Hepatocyte (in vitro differentiated cells): ENCODE data around the gene PPP2R2C. TPM values are rescaled to one million over a fixed set of nuclear protein-coding genes. Genes with fewer than 3 reads are reported as not detected.

Experiments used
- DNase-seq: peaks from one replicate; pipeline ENCODE4 v3.0.0-alpha.2; 2016; ENCODE audit warnings: low spot score
- H2AFZ ChIP-seq: fragments of 200-600 bp; sonication (generic); 2 replicates; pipeline ENCODE4 v1.6.0; 2016; ENCODE audit warnings: antibody characterized with exemption, mild to moderate bottlenecking
- H3K27ac ChIP-seq: fragments of 200-600 bp; sonication (generic); 2 replicates; pipeline ENCODE4 v1.5.1; 2016; ENCODE audit warnings: mild to moderate bottlenecking
- H3K27me3 ChIP-seq: fragments of 200-600 bp; sonication (generic); 2 replicates; pipeline ENCODE4 v1.6.1; 2016
- H3K36me3 ChIP-seq: fragments of 200-600 bp; sonication (generic); replicated peaks from 2 replicates; pipeline ENCODE4 v1.5.1; 2016; ENCODE audit warnings: low read depth; ENCODE audit not compliant: insufficient read depth
- H3K4me1 ChIP-seq: fragments of 200-600 bp; sonication (generic); 2 replicates; pipeline ENCODE4 v1.5.1; 2016; ENCODE audit warnings: mild to moderate bottlenecking, moderate library complexity; ENCODE audit not compliant: insufficient read depth
- H3K4me2 ChIP-seq: fragments of 200-600 bp; sonication (generic); 2 replicates; pipeline ENCODE4 v1.6.0; 2016
- H3K4me3 ChIP-seq: fragments of 200-600 bp; sonication (generic); 2 replicates; pipeline ENCODE4 v1.5.1; 2016; ENCODE audit warnings: mild to moderate bottlenecking
- H3K79me2 ChIP-seq: fragments of 200-600 bp; sonication (generic); 2 replicates; pipeline ENCODE4 v1.6.0; 2017; ENCODE audit warnings: mild to moderate bottlenecking
- H3K9me2 ChIP-seq: fragments of 200-600 bp; sonication (generic); replicated peaks from 2 replicates; pipeline ENCODE4 v1.6.0; 2017; ENCODE audit warnings: mild to moderate bottlenecking; ENCODE audit not compliant: insufficient read depth
- H3K9me3 ChIP-seq: fragments of 200-600 bp; sonication (generic); 2 replicates; pipeline ENCODE4 v1.5.1; 2016; ENCODE audit warnings: low read depth, mild to moderate bottlenecking
- H4K20me1 ChIP-seq: fragments of 200-600 bp; sonication (generic); 2 replicates; pipeline ENCODE4 v1.6.0; 2016; ENCODE audit warnings: mild to moderate bottlenecking; ENCODE audit not compliant: insufficient read depth, poor library complexity, severe bottlenecking
- CTCF ChIP-seq: fragments of 200-600 bp; sonication (generic); IDR thresholded peaks from 2 replicates; pipeline ENCODE4 v1.5.1; 2016; ENCODE audit warnings: antibody characterized with exemption, mild to moderate bottlenecking; ENCODE audit not compliant: poor library complexity
- EZH2 ChIP-seq: fragments of 200-600 bp; sonication (generic); IDR thresholded peaks from 2 replicates; pipeline ENCODE4 v1.6.1; 2016; ENCODE audit warnings: antibody characterized with exemption, mild to moderate bottlenecking, borderline replicate concordance
- EZH2phosphoT487 ChIP-seq: fragments of 200-600 bp; sonication (generic); IDR thresholded peaks from one replicate; pipeline ENCODE4 v1.6.1; 2018; ENCODE audit warnings: antibody characterized with exemption, mild to moderate bottlenecking, low read depth, moderate library complexity; ENCODE audit not compliant: unreplicated experiment, severe bottlenecking
- WGBS: methylation state at CpG from one replicate; pipeline ENCODE4 v1.1.6; 2016; ENCODE audit warnings: low lambda C conversion rate; ENCODE audit errors: missing lambda C conversion rate; 5-methylcytosine and 5-hydroxymethylcytosine counted together
- polyA plus RNA-seq: library from polyadenylated mRNA; unstranded; fragments of >200 nt; fragmentation: Nextera tagmentation; extraction: Ambion mirVana; gene quantifications from 2 replicates; pipeline ENCODE4 v1.2.1, GENCODE V29; 2016
- total RNA-seq: library from RNA; depleted of rRNA; stranded (reverse); fragments of >200 nt; gene quantifications from 2 replicates; pipeline ENCODE4 v1.2.3, GENCODE V29; 2014

PPP2R2C gene
- total and polyA plus RNA-seq, 2 experiments from 2014 or later, result 0.35 to 0.67 TPM

DNA sequence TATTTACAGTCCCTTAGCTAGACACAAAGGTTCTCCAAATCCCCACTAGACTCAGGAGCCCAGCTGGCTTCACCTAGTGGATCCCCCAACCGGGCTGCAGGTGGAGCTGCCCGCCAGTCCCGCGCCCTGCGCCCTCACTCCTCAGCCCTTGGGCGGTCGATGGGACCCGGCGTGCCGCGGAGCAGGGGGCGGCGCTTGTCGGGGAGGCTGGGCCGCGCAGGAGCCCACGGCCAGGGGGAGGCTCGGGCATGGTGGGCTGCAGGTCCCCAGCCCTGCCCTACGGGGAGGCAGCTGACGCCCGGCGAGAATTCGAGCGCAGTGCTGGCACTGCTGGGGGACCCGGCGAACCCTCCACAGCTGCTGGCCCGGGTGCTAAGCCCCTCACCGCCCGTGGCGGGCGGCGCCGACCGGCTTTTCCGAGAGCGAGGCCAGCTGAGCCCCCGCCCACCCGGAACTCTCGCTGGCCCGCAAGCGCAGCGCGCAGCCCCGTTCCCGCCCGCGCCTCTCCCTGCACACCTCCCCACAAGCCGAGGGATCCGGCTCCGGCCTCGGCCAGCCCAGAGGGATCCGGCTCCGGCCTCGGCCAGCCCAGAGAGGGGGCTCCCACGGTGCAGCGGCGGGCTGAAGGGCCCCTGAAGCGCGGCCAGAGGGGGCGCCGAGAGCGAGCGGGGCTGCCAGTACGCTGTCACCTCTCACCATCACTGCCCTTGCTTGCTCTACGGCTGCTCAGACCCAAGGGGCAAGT is 163.3 kb downstream of the PPP2R2C start:
- Histone ChIP-seq H3K79me2 (no peaks in the 10 kb centered on the region), H3K4me3 (peak overlapping the region; percentile 67), H3K36me3 (no peaks in the 10 kb centered on the region), H2AFZ (peak overlapping the region; percentile 94), H3K9me3 (no peaks in the 10 kb centered on the region), H4K20me1 (no peaks in the 10 kb centered on the region), H3K4me1 (peaks cover 5% of the 10 kb centered on the region), H3K27me3 (peaks cover 12% of the 10 kb centered on the region), H3K4me2 (peak overlapping the region; percentile 98), H3K9me2 (no peaks in the 10 kb centered on the region), H3K27ac (peak overlapping the region; percentile 63)
- TF ChIP-seq EZH2 (no peak), CTCF (peak; percentile 21), EZH2phosphoT487 (no peak)
- 2% methylated on average over 33 of the region's 65 CpGs for WGBS
- peak; percentile 71 for DNase-seq

GRCh38 chr4:6307891-6308290 is 164.5 kb downstream of the PPP2R2C start:
- Histone ChIP-seq H4K20me1 (no peaks in the 10 kb centered on the region), H3K27me3 (peaks cover 12% of the 10 kb centered on the region), H3K9me2 (no peaks in the 10 kb centered on the region), H3K9me3 (no peaks in the 10 kb centered on the region), H2AFZ (no peak overlapping the region), H3K4me1 (peaks cover 5% of the 10 kb centered on the region), H3K79me2 (no peaks in the 10 kb centered on the region), H3K27ac (no peak overlapping the region), H3K4me3 (no peak overlapping the region), H3K4me2 (no peak overlapping the region), H3K36me3 (no peaks in the 10 kb centered on the region)
- TF ChIP-seq CTCF (no peak), EZH2 (no peak), EZH2phosphoT487 (no peak)
- no peak for DNase-seq
- WGBS, result 90% methylated on average over 8 of the region's 8 CpGs

DNA sequence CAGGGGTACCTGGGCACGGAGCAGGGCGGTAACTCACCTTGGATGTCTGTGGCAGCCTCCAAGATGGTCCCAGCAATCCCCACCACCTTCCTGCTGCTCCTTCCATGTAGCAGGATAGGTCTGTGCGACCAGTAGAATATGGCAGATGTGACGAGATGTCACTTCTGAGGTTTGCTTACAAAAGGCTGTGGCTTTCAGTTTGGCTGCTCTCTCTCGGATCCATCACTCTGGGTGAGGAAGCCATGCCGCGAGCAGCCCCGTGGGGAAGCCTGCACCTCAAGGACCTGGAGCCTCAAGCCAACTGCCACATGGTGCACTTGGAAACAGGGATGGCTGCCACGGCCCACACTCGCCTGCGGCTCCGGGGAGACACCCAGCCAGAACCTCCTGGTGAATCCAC is 165.2 kb downstream of the PPP2R2C start:
- peaks cover 12% of the 10 kb centered on the region for H3K27me3 ChIP-seq
- no peak overlapping the region for H3K4me3 ChIP-seq
- DNase-seq, result no peak
- H3K36me3 ChIP-seq, result no peaks in the 10 kb centered on the region
- no peak overlapping the region for H2AFZ ChIP-seq
- H4K20me1 ChIP-seq, result no peaks in the 10 kb centered on the region
- no peak overlapping the region for H3K4me2 ChIP-seq
- whole genome bisulfite sequencing, result 93% methylated on average over 12 of the region's 12 CpGs
- no peak overlapping the region for H3K27ac ChIP-seq
- TF ChIP-seq EZH2, result no peak
- TF ChIP-seq CTCF, result no peak
- no peak for TF ChIP-seq EZH2phosphoT487
- H3K9me3 ChIP-seq, result no peaks in the 10 kb centered on the region
- H3K79me2 ChIP-seq, result no peaks in the 10 kb centered on the region
- no peaks in the 10 kb centered on the region for H3K9me2 ChIP-seq
- H3K4me1 ChIP-seq, result peaks cover 5% of the 10 kb centered on the region
